DLD1 (cell line): ENCODE results near the gene CAPN13.

Source experiments
- in situ Hi-C: cut with HindIII; loops from 2 replicates; pipeline ENCODE4 v1.10.0; 2017; ENCODE audit warnings: low sequenced_read_pairs

The CAPN13 gene

DNA sequence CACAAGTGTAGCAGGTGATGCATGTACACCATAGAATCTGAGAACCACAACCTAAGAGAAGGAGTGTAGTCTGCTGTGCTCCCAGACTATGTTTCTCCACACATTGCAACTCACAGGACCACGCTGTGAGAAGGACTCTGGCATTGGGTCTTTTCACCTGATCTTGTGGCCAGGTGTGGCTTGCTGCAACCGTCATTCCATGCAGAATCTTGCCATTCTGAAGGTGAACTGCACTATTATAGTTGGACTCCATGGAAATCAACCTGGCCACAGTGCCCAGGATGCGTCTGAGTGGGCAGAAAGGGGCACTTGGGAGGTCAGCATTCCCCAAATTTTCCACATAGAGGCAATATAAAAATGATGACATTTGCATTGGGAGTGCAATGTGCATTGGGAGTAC is 122.2 kb downstream of the CAPN13 start:
- in situ Hi-C loops, result loop anchor here (10.0 kb wide), 1 partner anchor 50 kb away; no protein-coding TSS in a partner anchor

DNA sequence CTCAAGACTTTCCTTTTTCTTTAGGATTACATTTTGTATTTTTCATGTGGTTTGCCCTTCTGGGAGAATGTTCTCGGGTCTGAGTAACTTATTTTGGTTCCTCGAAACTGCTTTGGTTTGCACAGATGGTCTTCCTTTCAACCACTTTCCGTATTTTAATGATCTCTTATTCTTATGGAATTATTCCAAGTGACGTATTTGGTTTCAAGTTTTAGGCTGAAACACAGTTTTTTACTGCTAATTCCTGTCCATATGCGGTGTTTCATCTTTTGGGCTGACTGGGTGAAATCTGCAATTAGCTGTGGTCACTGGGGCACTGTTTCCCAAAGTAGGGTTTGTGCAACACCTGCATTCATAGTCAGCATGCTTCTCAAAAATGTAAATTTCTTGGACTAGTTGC is 122.7 kb downstream of the CAPN13 start:
- in situ Hi-C loops, result loop anchor here (10.0 kb wide), 1 partner anchor 50 kb away; no protein-coding TSS in a partner anchor

DNA sequence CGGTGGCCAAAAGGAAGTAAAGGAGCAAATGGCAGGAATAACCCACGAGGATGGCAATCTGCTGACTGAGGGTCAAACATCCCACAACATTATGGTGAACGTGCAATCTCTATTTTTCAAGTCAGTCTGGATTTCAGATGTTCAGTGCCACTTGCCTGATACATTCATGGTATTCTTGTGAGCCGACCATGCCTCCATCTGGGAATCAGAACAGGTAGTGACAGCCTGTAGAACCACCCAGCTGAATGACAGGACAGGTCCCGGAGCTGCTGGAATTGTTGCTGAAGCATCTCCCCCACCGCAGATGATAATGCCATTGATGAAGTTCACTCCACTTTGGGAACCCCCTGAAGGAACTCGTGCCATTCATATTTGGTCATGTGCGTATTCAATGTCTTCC is 123.2 kb downstream of the CAPN13 start:
- in situ Hi-C loops, result loop anchor here (10.0 kb wide), 1 partner anchor 49 kb away; no protein-coding TSS in a partner anchor

DNA sequence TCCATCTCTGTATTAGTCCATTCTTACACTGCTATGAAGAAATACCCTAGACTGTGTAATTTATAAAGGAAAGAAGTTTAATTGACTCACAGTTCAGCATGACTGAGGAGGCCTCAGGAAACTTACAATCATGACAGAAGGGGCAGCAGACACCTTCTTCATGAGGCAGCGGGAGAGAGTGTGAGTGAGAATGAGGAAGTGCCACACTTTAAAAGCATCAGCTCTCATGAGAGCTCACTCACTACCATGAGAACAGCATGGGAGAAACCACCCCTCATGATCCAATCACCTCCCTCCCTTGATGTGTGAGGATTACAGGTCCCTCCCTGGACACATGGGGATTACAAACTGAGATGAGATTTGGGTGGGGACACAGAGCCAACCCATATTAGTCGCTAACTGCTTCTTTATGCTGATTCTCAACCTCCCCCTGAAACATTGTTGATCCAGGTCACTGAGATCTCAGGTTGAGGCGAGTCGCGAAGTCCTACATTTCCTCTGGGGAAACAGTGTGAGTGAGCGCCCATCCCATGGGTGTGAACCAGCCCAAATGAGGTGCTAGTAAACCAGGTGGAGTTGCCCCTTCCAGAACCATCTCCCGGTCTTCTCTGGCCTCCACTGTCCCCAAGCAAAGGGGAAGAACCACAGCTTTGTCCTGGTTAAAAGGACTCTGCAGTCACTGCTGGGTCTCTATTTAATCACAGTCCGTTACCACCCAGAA is 123.8 kb downstream of the CAPN13 start:
- in situ Hi-C loops, result loop anchor here (10.0 kb wide), 1 partner anchor 49 kb away; no protein-coding TSS in a partner anchor

DNA sequence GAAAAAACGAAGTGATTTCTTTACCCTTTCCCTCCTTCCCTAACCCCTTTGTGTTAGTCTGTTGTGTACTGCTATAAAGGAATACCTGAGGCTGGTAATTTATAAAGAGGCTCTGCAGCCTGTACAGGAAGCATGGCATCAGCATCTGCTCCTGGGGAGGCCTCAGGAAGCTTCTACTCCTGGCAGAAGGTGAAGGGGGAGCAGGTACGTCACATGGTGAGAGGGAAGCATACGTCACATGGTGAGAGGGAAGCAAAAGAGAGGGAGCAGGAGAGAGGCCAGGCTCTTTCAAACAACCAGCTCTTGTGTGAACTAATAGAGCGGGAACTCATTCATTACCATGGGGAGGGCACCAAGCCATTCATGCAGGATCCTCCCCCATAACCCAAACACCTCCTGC is 126.2 kb downstream of the CAPN13 start:
- in situ Hi-C loops, result loop anchor here (10.0 kb wide), 1 partner anchor 46 kb away; no protein-coding TSS in a partner anchor

DNA sequence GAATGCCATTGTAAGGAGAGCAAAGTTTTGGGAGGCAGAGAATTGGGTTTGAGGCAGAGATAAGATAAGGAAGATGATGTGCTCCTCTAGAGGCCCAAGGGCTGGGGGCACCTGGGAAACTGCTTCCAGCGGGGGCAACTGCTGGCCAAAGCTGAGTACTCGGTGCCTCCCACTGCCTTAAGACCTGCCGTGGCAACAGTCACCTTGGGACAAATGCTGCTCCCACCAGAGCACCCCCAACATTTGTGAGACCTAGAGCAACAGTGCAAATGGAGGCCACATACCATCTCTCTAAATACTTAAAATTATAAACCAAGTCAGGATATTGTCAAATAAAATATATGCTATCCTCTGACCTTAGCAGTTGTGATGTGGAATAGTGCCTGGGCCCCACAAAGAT is 127.1 kb downstream of the CAPN13 start:
- in situ Hi-C loops, result loop anchor here (10.0 kb wide), 1 partner anchor 45 kb away; no protein-coding TSS in a partner anchor

DNA sequence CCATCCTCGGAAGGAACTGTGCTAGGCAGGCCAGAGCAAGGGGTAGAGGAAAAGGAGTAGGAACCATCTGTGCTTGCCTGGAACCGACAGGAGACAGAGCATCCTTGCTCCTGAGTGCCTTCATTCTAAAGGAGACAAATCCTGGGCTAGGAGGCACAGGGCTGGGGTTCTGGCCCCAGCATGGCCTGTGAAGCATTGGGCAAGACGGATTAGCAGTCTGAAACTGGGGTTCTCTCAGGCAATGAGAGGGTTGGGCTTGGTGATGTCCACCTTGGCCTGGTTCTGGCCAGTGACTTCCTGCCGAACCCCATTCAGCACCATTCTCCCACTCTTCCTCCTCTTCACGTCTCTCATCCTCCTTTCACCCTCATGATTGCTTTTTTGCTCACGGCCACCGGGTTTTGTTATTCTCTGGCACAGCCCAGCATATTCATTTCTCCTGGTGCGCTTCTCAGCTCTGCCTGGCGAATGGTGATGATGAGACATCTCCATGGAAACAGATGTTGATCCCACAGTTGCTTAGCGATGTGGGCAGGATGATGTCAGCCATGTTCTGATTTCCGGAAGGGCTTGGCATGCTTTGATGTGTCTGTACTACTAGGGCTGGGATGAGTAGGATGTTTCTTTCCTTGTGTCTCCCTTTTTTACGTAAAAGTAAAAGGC is 127.7 kb downstream of the CAPN13 start:
- in situ Hi-C loops, result loop anchor here (10.0 kb wide), 1 partner anchor 45 kb away; no protein-coding TSS in a partner anchor

DNA sequence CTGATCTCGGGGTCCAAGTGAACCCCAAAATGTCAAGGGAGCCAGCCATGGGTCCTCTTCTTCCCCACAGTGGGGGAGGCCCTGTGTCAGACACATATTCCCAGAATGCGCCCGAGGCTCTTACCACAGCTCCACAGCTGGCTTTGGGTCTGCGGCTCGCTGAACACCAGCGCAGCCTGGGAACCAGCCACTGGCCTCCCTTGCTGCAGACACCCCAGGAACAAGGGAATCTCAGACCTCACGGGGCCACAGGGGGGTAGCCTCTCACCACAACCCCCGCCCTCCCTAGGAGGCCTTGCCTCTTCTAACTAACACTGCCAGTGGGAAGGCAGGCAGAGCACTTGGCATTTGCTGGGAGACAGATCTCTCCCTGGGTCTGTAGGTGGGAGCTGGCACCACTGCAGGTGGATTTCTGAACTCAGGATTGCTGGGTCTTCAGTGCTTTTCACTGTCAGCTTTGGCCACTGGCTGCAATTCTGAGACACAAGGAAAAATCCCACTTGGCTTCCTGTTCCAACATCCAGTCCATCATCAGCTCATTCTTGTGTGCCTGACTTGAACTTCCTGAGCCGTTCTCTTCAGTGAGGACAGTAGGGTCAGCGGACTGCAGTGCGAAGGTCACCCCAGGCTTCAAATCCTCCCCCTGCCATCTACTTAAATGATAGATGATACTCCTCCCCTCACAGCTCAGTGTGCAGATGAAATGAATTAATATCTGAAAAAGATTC is 128.7 kb downstream of the CAPN13 start:
- in situ Hi-C loops, result no loop called here

DNA sequence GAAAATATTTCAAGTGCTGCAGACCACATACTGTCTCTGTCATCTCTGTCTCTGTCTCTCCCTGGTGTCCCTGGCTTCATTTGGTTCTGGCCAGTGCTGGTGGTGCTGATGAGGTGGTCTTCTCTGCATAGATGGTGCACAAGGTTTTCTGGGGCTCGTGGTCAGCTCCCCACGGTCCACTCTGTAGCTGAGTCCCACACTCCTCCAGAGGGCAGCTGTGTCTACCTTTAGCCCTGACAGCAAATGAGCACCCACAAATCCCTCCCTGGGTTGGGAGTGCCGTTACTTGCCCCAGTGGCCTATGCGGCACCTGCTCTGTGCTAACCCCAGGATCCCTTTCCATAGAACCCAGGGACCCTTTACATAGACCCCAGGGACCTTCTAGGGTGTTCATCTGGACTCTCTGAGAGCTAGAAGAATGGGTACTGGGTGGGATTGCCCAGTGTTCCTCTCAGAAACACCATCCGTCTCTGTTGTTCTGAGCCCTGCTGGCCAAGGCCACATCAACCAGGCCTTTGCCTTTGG is 129.3 kb downstream of the CAPN13 start:
- in situ Hi-C loops, result no loop called here

DNA sequence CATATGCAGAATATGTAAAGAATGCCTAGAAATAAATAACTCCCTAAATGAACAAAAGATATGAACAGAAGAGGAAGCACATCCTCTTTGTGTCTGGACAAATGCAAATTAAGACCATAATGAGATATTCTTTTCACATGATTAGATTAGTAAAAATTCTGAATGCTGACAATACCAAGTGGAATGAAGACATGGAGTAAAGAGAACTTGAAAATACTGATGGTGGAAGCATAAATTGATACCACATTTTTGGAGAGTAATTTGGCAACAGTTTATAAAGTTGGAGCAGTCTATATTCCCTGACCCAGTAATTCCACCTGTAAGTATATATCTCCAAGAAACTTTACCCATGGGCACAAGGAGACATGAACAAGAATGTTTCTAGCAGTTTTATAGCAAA is 130.0 kb downstream of the CAPN13 start:
- in situ Hi-C loops, result no loop called here

DNA sequence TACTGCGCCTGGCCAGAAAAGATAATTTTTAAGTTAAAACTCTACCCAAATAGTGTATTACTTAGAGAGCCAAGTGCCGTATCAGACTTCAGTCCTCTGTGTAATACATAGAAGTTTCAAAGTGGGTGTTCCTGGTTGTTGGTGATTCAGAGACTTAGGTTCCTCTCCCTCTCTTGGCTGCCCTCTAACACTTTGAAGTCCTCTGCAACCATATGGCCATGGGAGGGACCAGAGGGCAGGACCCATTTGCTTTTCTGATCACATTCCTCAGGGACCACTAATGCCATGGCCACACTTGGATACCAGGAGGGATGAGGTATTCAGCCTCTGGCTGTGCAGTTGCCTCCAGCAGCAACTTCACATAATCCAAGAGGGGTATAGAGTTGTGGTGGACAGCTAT is 131.5 kb downstream of the CAPN13 start:
- in situ Hi-C loops, result no loop called here

DNA sequence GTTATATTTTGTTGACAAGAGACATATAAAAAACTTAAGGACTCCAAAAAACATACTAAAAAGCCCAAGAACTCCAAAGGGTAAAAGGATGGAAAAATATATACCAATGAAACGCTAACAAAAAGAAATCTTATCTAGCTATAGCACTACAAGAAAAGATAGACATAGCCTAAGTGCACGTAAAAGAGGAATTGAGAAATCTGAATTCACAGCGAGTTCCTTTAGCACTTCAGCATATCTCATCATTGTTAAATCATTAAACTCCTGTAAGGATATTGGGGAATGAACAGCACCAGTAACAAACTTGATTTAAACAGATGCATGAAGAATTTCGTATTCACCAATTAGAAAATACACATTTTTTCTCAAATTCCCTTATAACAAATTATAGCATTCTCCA is 134.1 kb downstream of the CAPN13 start:
- in situ Hi-C loops, result loop anchor here (25.0 kb wide), 1 partner anchor 511 kb away; no protein-coding TSS in a partner anchor
